Measurements from ENCODE around the gene AIFM3.

Gene AIFM3

GRCh38 chr22:20991252-20992055 is 24.4 kb downstream of the AIFM3 start:
- no peak for DNase-seq (ENCODE audit: low spot score)

DNA sequence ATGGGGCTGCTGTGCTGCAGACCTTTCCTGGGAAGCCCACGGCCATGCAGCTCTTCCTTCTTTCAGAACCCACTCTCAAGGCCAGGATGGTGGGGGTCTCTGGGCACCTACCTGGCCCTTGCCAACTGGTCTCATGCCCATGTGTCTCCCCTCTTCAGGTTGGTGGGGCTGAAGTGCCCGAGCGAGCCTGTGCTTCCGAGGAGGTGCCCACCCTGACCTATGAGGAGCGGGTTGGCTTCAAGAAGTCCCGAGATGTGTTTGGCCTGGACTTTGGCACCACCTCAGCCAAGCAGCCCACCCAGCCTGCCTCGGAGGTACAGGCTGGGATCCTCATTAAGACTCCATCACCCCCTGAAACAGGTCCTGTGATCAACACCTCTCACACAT is 25.0 kb downstream of the AIFM3 start:
- no peak for DNase-seq (ENCODE audit: low spot score)

DNA sequence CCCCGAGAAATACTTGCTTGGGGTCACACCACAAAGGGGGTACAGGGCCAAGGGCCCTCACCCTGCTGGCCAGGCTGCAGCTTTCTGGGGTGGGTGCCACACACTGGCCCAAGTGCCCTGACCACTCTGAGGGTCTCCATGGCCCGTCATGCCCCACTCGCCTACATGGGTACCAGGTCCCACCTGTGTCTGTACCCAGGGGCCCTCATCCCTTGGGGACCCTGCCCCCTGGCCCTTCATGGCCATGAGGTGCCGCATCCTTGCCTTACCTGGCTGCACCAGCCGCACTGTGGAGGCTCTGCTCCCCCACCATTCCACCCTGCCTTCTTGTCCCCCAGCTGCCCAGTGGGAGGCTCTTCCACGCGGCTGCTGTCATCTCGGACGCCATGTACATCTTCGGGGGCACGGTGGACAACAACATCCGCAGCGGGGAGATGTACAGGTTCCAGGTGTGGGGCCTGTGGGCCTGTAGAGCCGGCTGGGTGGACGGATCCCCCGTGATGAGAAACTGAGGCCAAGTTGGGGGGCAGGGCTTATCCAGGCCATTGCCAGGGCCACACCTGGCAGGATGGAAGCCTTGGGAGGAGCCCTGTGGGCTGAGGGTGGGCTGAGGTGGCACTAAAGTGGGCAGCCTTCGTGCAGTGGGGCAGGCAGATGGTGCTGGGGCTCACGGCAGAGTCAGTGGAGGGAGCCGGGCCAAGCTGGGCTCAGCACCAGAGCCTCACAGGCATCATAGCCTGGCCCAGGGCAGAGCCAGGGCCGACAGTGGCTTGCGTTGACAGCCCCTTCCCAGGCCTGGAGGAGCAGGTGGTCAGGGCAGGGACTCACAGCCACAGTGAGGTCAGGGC is 25.6 kb downstream of the AIFM3 start:
- no peak for DNase-seq (ENCODE audit: low spot score)

- DNase-seq (ENCODE audit: low spot score) = no peak
Observed at GRCh38 chr22:20993304-20994127, 26.5 kb downstream of the AIFM3 start.

DNA sequence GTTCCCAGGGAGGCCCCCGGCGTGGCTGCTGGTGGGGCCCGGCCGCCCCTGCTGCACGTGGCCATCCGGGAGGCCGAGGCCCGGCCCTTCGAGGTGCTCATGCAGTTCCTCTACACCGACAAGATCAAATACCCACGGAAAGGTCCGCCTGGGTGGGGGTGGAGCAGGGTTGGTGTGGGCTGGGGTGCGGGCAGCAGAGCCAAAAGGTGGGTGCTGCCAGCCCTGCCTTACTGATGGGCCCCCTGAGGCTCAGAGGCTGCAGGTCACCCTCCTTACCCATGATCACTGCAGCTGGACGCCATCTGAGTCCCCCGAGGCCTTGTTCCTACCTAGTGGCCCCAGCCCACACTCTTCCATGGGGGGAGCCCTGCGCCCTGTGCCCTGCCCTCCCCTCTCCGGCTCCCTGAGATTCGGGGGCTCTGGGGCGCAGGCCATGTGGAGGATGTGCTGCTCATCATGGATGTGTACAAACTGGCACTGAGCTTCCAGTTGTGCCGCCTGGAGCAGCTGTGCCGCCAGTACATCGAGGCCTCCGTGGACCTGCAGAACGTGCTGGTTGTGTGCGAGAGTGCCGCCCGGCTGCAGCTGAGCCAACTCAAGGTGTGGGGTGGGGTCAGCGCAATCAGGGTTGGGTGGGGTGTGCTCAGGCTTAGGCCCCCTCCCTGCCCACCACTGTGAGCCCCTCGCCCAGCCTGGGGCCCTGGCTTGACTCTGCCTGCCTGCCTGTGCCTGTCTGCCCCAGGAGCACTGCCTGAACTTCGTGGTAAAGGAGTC is 27.3 kb downstream of the AIFM3 start:
- DNase-seq (ENCODE audit: low spot score) = no peak

GRCh38 chr22:20994902-20995241 is 27.8 kb downstream of the AIFM3 start:
- no peak for DNase-seq (ENCODE audit: low spot score)

GRCh38 chr22:20995329-20996030 is 28.4 kb downstream of the AIFM3 start:
- DNase-seq (ENCODE audit: low spot score) = no peak

DNA sequence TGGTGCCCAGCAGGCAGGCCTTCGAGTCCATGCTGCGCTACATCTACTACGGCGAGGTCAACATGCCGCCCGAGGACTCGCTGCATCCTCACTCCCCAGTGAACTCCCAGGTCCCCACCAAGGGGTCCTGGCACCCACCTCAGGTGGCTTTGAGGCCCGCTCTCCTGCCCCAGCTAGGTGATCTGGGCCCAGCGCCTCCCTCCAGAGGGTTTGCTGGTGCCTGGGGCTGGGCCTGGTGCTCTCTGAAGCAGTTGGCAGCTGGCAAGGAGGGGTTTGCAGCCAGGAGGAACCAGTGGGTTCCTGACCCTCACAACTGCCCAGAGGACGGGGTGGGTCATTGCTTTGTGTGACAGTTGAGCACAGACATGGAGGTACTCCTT is 29.0 kb downstream of the AIFM3 start:
- no peak for DNase-seq (ENCODE audit: low spot score)

GRCh38 chr22:20996598-20997535 is 29.8 kb downstream of the AIFM3 start:
- DNase-seq (ENCODE audit: low spot score) = no peak

- no peak for DNase-seq (ENCODE audit: low spot score)
Observed at GRCh38 chr22:20997536-20998257, 30.6 kb downstream of the AIFM3 start.

- no peak for DNase-seq (ENCODE audit: low spot score)
Observed at GRCh38 chr22:20998411-20999336, 31.6 kb downstream of the AIFM3 start.

GRCh38 chr22:20999350-21000206 is 32.5 kb downstream of the AIFM3 start:
- DNase-seq (ENCODE audit: low spot score) = no peak

GRCh38 chr22:21000207-21000986 is 33.3 kb downstream of the AIFM3 start:
- no peak for DNase-seq (ENCODE audit: low spot score)

DNA sequence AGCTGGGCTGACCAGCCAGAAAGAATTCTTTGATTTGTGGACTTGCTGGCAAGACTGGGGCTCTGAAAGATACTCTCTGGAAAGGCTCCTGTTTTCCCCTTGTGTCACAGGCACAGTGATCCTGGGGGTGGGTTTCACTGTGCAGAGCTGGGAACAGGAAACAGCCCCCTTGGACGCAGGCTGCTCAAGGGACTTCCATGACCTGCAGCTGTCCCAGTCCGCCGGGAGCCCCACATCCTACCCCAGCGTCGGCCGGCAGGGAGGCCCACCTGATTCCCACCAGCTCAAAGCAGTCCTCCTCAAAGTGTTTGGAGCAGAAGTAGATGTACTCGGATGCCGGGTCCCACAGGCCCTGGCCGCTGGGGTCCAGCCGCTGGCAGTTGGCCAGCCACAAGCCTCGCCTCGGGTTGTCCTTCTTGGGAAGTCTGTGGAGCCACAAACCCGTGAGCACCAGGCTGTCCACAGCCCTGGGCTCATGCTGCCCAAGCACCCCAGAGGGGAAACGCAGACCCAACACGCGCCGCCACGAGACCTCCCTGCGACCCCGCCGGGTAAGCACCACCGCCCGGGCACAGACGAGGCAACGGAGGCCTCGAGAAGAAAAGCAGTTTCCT is 34.0 kb downstream of the AIFM3 start:
- no peak for DNase-seq (ENCODE audit: low spot score)

DNA sequence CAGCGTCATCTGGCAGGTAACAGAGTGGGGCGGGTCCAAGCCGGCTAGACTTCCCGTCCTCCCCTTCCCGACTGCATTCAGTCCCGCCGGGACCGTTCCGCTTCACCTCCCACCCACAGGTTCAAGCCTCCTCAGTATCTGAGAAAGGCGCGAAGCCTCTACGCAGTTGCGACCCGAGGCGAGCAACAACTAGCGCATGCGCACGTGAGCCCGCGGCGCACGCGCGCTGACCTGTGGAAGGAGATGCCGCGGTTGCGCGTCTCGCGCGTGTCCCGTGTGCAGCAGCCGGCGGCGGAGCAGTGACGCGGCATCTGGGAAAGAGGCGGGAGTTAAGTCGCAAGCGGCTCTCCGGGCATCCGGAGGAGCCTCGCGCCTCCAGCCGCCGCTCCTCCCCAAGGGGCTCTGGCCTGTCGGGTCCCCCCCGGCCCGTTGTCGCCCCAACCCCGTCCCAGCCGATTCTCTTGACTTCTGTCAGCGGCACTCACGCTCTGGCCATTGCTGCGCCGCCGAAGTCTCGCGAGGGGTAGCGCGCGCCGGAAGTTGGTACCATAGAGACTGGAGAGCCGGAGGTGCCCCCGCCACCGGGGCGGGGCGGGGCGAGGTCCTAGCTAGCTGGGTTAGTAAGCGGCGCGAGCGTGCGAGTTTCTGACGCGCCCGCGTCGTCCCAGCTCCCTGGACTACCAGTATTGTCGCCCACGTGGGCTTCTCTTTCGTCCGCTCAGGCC is 34.7 kb downstream of the AIFM3 start, which contains the start of gene THAP7:
Gene THAP7 (minus strand): TSS at position 518 of the 725 bp plus-strand sequence. CDS start 207 bp downstream, at position 311.
- DNase-seq (ENCODE audit: low spot score) = peak; percentile 96

Measured in hepatic stellate cell (primary cell).